ENCODE data around the gene SLC4A1. TPM values are rescaled to one million over a fixed set of nuclear protein-coding genes. Genes with fewer than 3 reads are reported as not detected.

Gene SLC4A1
- total and polyA plus RNA-seq, 2 of the 13 experiments (the other 11 are each of a cell fraction or from before 2014, with no cell fraction given): not detected

GRCh38 chr17:44198721-44199552 lies 69.0 kb downstream of the SLC4A1 start (continued):
- no peak; the same call in 1 of the 2 replicates for TF ChIP-seq ZNF556 (CRISPR knock-in tag; IDR thresholded peaks at IDR 0.05; ENCODE audit: borderline replicate concordance)
- peak; percentile 64; the same call in 1 of the 2 replicates for TF ChIP-seq ZNF225 (CRISPR knock-in tag; IDR thresholded peaks at IDR 0.05)
- 0 out of 4 replicates have a peak, but pooled peaks of 1 of the 2 experiments have one; percentile 33 for TF ChIP-seq NR2F1 (CRISPR knock-in tag; IDR thresholded peaks at IDR 0.05)
- 0 out of 2 replicates have a peak, but pooled peaks have one; percentile 15 for TF ChIP-seq IKZF5 (CRISPR knock-in tag; IDR thresholded peaks at IDR 0.05)
- TF ChIP-seq DZIP1 (CRISPR knock-in tag; IDR thresholded peaks at IDR 0.05): no peak
- no peak for TF ChIP-seq ZNF326 (CRISPR knock-in tag; IDR thresholded peaks at IDR 0.05; ENCODE audit: borderline replicate concordance)
- TF ChIP-seq BRD4 (CRISPR knock-in tag; IDR thresholded peaks at IDR 0.05): no peak
- no peak for TF ChIP-seq PAXIP1 (CRISPR knock-in tag; conservative IDR thresholded peaks at IDR 0.05)
- no peak for TF ChIP-seq CBFB (CRISPR knock-in tag; IDR thresholded peaks at IDR 0.05)
- TF ChIP-seq ZNF709 (CRISPR knock-in tag; IDR thresholded peaks at IDR 0.05): peak; percentile 35; the same call in 1 of the 2 replicates
- TF ChIP-seq TFDP2 (CRISPR knock-in tag; IDR thresholded peaks at IDR 0.05): no peak
- no peak for TF ChIP-seq ZNF136 (CRISPR knock-in tag; IDR thresholded peaks at IDR 0.05; ENCODE audit: low read depth)
- no peak for TF ChIP-seq ZSCAN22 (CRISPR knock-in tag; IDR thresholded peaks at IDR 0.05)
- TF ChIP-seq RARA (CRISPR knock-in tag; IDR thresholded peaks at IDR 0.05): no peak
- no peak for TF ChIP-seq ZFP36 (IDR thresholded peaks at IDR 0.05; ENCODE audit: borderline replicate concordance, low read depth, low read length, partially characterized antibody)
- no peak for TF ChIP-seq DDIT3 (CRISPR knock-in tag; IDR thresholded peaks at IDR 0.05)
- TF ChIP-seq ZNF562 (CRISPR knock-in tag; IDR thresholded peaks at IDR 0.05; ENCODE audit: borderline replicate concordance): no peak
